ENCODE measurements around the gene ASB18.

Gene ASB18

GRCh38 chr2:236240228-236240990, 23.8 kb downstream of the ASB18 start:
- no peak for DNase-seq

DNA sequence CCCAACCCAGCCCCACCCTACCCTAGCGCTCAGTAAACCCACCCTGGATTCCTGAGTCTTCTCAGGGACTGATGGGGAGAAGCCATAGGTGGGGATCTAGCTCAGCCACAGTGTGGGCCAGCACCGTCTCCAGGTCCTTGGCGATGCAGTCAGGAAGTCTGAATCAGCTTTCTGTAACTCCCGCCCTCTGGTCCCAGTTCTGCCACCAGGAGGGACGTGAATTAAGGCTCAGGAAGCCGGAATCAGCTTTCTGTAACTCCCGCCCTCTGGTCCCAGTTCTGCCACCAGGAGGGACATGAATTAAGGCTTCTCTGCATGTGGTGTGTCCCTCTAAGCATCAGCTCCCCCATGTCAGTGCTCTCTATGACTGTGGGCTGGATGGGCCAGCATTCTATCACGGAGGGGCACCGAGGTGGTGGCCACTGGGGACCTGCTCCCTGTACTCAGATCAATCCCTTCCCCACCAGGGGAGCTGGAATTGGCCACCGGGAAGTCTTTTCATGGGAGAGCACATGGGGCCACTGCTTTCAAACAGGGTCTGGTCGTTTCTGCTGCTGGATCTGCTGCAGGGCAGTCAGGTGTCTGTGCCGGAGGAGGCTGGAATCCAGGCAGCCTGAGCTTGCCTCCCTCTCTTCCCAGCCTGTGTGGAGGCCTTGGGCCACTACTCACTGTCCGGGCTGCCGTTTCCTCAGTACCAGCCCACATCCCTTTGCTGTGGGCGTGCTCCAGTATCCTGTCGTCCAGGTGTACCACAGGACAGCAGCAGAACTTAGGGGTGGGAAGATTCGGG, 24.7 kb downstream of the ASB18 start:
- no peak for DNase-seq

GRCh38 chr2:236238751-236239150, 25.5 kb downstream of the ASB18 start:
- no peak for DNase-seq

GRCh38 chr2:236237468-236238190, 26.6 kb downstream of the ASB18 start:
- DNase-seq = no peak

DNA sequence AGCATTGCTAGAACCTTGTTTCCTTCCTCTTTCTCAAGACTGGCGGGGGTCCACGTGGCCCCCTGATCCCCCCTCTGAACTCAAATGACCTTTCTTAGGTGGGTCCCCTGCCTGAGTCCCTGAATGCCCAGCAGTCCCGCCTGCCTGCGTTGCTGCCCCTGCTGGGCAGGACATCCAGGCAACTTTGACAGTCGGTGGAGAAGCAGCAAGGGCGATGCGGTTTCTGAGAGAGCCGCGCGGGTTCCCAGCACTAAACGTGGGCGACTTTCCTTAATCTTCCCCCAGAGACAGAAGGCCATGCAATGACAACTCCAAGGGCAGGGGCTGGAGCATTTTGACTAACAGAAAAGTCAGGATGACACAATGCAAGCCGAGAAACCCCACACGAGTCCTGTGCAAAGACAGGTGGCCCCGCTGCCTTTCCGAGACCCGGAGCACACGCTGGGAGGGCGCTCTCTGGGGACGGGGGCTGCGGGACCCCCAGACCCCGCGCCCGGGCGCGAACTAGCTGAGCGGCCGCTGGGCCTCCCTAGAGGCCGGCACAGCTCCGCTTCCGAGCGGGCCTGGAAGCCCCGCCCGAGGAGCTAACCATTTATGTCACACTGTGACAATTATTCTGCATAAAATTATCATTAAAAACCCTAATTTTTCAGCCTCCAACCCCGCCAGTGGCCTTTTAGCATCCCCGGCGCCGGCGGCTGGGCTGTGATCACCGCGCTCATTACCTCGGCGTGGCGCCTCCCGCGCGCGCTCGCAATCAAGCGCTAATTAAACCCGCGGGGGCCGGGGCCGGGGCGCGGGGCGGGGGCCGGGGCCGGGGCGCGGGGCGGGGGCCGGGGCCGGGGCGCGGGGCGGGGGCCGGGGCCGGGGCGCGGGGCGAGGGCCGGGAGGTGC, 27.4 kb downstream of the ASB18 start:
- no peak for DNase-seq

DNA sequence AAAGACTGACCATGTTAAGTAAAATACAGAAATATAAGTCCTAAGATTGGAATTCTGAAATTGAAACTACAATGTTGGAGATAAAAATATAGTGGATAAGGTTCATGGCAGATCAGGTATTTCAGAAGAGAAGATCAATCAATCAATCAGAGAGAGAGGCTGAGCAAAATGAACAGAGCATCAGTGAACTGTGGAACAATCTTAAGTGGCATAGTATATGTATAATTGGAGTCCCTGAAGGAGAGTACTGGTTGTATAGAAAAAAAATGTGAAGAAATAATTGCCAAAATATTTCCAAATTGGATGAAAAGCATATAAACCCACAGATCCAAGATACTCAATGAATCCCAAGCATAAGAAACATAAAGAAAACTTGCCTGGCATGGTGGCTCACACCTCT, 35.0 kb downstream of the ASB18 start:
- DNase-seq = no peak

DNA sequence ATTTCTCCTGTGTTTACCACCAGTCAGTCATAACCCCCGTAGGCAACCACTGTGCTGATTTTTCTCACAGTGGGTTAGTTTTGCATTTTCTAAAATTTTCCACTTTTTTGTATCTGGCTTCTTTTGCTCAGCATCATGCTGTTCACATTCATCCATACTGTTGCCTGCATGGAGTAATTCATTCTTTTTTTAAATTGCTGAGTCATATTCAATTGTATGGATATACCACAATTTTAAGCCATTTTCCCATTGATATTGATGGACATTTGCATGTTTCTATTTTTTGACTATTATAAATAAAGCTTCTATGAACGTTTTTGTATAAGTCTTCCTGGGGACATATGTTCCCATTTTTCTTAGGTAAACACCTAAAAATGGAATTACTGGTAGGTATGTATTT, 40.5 kb downstream of the ASB18 start:
- DNase-seq = no peak

- DNase-seq = no peak
Observed at GRCh38 chr2:236221798-236222197, 42.4 kb downstream of the ASB18 start.

- DNase-seq = no peak
Observed at GRCh38 chr2:236219411-236219810, 44.8 kb downstream of the ASB18 start.

DNA sequence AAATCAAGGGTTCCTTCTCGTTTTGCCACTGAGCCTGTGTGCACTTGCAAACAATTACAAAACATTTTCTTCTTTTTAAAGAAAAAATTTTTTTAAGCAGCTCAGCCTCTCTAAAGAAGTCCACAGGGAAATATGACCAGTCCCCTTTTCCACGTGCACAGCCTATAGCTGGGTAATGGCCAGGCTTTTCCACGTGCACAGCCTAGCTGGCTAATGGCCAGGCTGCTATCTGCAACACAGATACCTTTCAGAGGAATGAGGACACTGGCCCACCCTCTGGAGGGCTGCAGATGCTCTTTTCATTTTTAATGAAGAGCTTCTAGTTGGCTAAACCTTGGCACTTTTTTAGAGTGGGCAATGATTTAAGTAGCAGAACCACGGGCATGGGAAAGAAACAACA, 46.3 kb downstream of the ASB18 start:
- no peak for DNase-seq

GRCh38 chr2:236216711-236217110, 47.5 kb downstream of the ASB18 start:
- DNase-seq = no peak

GRCh38 chr2:236215761-236216333, 48.4 kb downstream of the ASB18 start:
- DNase-seq = no peak

DNA sequence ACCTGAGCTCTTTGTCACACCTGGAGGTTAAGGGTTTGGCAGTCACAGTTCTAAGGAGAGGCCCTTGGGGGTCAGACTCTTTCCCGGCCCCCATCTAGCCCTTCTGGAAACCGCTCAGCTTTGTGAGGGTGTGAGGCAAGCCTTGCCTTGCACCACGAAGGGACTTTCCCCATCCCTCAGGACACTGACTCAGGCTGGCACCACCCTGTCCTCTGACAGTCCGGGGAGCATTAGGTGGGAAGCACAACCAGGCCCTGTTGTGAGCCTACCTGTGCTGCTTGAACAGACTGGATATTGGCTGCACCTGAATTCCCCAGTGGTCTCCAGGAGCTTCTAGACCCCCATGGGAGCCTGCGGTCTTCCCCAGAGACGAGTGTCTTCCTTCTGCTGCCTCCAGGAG, 49.0 kb downstream of the ASB18 start:
- no peak for DNase-seq

DNA sequence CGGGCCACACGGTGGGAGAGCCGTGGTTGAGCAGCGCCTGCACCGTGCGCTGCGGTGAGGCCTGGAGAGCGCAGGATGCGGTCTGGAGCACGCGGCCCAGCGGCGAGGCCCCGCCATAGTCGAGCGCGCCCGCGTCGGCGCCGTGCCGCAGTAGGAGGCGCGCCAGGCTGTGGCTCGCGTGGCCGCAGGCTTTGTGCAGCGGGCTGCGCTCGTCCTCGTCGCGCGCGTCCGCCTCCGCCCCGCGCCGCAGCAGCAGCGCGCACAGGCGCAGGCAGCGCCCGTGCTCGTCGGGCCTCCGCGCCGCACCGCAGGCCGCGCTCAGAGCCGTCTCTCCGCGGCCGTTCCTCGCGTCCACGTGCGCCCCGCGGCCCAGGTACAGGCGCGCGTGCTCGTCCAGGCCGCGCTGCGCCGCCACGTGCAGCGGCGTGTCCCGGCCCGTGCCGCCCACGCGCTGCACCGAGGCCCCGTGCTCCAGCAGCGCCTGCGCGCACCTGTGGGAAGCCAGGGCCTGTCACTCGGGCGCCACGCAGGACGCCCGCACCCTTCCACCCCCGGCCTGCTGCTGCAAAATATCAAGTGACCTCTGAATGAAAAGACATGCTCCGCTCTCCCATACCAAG, 49.7 kb downstream of the ASB18 start:
- no peak for DNase-seq

- no peak for DNase-seq
Observed at GRCh38 chr2:236211296-236211695, 52.9 kb downstream of the ASB18 start.

DNA sequence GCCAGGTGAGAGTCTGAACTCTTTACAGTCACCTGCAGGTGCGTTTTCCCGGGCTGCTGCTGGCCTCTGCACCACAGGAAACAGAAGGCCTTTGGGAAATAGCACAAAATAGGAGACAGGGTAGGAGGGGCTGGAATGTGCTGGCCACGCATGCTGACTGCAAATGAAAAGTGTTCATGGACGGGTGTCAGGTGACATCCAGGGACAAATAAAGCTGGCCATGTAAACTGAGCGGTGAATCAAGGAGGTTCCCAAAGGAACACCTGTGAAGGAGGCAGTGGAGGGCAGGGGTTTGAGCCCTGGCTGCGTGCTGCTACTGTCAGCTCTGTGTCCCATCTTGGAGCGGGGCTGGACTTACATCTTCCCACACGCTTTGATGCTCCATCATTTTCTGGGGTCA, 53.7 kb downstream of the ASB18 start:
- no peak for DNase-seq

GRCh38 chr2:236209996-236210395, 54.2 kb downstream of the ASB18 start:
- no peak for DNase-seq

- no peak for DNase-seq
Observed at GRCh38 chr2:236209535-236209934, 54.7 kb downstream of the ASB18 start.

- DNase-seq = no peak
Observed at GRCh38 chr2:236208019-236208926, 55.9 kb downstream of the ASB18 start.

GRCh38 chr2:236207472-236207871, 56.7 kb downstream of the ASB18 start:
- no peak for DNase-seq

Measured in cortex of kidney (tissue), 1 donor.